Adipocyte (in vitro differentiated cells): ENCODE measurements around the gene THRB.
A peak's percentile ranks its signal among the peaks of the same experiment; 100 is the strongest.

Experiments used
- DNase-seq: peaks from one replicate; pipeline ENCODE4 v3.0.0-alpha.2; 2015; ENCODE audit warnings: low read depth
- H3K27me3 ChIP-seq: replicated peaks from 2 replicates; pipeline ENCODE4 v1.7.0; 2013; ENCODE audit warnings: mild to moderate bottlenecking, low read length, moderate library complexity; ENCODE audit not compliant: control insufficient read depth, insufficient read depth
- H3K36me3 ChIP-seq: 2 replicates; pipeline ENCODE4 v1.7.0; 2013; ENCODE audit warnings: low read length, mild to moderate bottlenecking, moderate library complexity; ENCODE audit not compliant: control insufficient read depth, insufficient read depth, severe bottlenecking
- H3K4me1 ChIP-seq: 2 replicates; pipeline ENCODE4 v1.7.0; 2013; ENCODE audit warnings: mild to moderate bottlenecking, low read length, moderate library complexity; ENCODE audit not compliant: control insufficient read depth, insufficient read depth
- H3K4me3 ChIP-seq: 2 replicates; pipeline ENCODE4 v1.7.0; 2013; ENCODE audit warnings: mild to moderate bottlenecking, low read length, moderate library complexity
- H3K9ac ChIP-seq: 2 replicates; pipeline ENCODE4 v1.7.0; 2013; ENCODE audit warnings: mild to moderate bottlenecking, low read length, moderate library complexity
- H3K9me3 ChIP-seq: 2 replicates; pipeline ENCODE4 v1.7.0; 2013; ENCODE audit warnings: mild to moderate bottlenecking, low read length, moderate library complexity; ENCODE audit not compliant: control insufficient read depth

The THRB gene

DNA sequence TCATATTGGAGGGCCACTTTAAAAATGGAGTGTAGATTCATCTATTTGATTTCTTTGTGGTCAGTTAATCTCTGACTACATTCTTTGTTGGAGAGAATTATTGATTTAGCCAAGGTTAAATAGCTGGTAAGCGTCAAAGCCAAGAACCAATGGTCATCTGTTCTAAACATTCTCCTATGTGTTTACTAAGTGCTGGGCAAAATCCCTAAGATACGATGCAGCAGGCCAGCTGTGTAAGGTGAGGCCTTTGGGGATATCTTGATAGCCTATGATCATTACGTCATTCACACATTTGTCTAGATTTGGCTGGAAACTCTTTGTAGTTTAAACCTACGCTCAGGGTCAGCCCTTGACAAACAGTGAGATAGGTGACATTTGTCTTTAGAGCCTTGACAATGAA, 313.4 kb downstream of the THRB start:
- no peaks in the 10 kb centered on the region for H3K9me3 ChIP-seq
- no peak overlapping the region for H3K4me3 ChIP-seq
- H3K27me3 ChIP-seq: no peaks in the 10 kb centered on the region
- no peak overlapping the region for H3K9ac ChIP-seq
- H3K36me3 ChIP-seq: no peaks in the 10 kb centered on the region
- peaks cover 12% of the 10 kb centered on the region for H3K4me1 ChIP-seq
- no peak for DNase-seq

DNA sequence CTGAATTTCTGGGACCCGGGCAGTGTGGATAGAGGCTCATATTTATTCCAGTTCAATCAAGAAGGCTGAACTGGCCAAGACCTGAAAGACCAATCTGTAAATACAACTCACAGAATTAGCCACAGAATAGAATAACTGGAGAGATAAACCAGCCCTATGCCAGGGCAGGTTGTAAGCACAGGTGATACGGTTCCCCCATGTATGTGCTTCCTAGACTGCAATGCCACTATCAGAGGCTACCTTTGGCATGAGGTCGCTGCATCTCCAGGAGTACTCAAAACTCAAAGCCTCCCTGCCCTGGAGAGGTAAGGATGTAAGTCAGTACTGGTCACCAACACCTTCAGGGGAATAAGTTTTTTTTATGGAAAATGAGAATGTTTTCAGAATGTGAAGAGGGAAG, 314.0 kb downstream of the THRB start:
- no peak for DNase-seq
- Histone ChIP-seq H3K4me1 (peaks cover 12% of the 10 kb centered on the region), H3K36me3 (no peaks in the 10 kb centered on the region), H3K9ac (no peak overlapping the region), H3K4me3 (no peak overlapping the region), H3K27me3 (no peaks in the 10 kb centered on the region), H3K9me3 (no peaks in the 10 kb centered on the region)

DNA sequence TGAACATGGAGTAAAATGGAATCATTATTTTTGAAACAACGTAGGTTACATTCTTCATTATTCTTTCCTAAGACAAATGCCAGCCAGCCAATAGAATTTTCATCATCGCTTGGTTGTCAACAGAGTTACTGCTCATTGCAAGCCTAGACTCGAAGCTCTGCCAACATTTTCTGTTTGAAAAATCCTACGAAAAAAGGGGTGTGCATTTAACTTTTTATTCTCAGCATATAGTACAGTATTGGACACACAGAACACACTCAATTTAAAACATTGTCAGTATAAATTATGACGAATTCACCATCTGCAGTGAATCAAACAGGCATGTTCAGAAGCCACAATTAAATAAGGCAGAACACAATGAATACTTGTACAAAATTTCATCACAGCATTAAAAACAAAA, 317.4 kb downstream of the THRB start:
- peak; percentile 64 for DNase-seq
- Histone ChIP-seq H3K9me3 (no peaks in the 10 kb centered on the region), H3K36me3 (no peaks in the 10 kb centered on the region), H3K4me3 (no peak overlapping the region), H3K4me1 (peaks cover 12% of the 10 kb centered on the region), H3K27me3 (no peaks in the 10 kb centered on the region), H3K9ac (no peak overlapping the region)

DNA sequence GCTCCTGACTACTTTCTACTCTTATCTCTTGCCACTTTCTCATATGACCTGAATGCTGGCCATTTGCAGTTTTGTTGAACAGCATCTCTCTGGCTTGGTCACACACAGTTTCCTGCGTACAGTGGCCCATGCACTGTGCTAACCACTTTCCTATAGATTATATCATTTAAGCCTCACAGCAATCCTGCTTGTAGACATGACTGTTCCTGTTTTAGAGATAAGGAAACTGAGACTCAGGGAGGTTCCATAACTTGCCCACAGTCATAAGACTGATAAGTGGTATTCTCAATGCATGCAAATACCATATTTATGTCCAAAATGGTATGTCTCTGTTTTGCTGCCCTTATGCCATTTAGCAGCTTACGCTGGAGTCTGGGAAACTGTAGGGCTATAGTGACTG, 320.0 kb downstream of the THRB start:
- no peak overlapping the region for H3K9ac ChIP-seq
- no peak overlapping the region for H3K4me3 ChIP-seq
- DNase-seq: no peak
- H3K36me3 ChIP-seq: no peaks in the 10 kb centered on the region
- H3K9me3 ChIP-seq: no peaks in the 10 kb centered on the region
- H3K27me3 ChIP-seq: no peaks in the 10 kb centered on the region
- H3K4me1 ChIP-seq: peaks cover 12% of the 10 kb centered on the region

DNA sequence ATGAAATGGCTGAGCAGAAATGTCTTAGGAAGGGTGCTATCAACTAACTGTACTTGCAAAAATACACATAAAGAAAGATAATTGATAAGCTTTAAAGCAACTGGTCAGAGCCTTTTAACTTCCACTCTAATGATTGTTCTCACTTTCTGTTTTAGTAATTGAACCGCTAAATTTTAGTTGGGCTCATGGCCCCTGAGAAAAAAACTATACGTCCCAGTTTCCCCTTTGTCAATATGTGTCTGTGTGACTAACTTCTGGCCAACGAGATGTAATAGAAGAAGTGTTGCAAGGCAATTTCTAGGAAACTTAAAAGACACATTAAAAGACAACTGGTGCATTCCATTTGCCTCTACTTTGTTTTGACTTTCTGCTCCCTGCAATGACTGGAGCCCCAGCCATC, 325.7 kb downstream of the THRB start:
- H3K9me3 ChIP-seq: no peaks in the 10 kb centered on the region
- DNase-seq: no peak
- H3K27me3 ChIP-seq: no peaks in the 10 kb centered on the region
- H3K4me3 ChIP-seq: no peak overlapping the region
- no peaks in the 10 kb centered on the region for H3K4me1 ChIP-seq
- H3K36me3 ChIP-seq: no peaks in the 10 kb centered on the region
- H3K9ac ChIP-seq: no peak overlapping the region

DNA sequence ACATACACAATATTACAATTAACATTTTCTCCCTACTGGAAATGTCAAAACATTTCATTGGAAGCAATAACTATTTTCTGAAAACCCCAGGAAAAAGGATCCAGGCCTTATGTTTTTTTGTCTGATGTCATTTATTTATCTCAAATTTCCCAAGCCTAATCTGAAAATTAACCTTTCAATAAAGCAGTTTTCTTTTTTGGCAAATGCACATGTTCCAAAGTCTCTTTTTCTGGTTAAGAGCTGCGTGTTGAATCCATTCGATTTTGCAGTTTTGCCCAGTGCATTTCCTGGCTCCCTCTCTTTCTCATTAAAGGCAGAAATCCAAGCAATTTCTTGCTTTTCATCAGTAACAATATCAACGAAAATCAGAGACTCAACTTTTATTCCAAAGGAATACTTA, 327.2 kb downstream of the THRB start:
- no peak overlapping the region for H3K4me3 ChIP-seq
- no peak for DNase-seq

DNA sequence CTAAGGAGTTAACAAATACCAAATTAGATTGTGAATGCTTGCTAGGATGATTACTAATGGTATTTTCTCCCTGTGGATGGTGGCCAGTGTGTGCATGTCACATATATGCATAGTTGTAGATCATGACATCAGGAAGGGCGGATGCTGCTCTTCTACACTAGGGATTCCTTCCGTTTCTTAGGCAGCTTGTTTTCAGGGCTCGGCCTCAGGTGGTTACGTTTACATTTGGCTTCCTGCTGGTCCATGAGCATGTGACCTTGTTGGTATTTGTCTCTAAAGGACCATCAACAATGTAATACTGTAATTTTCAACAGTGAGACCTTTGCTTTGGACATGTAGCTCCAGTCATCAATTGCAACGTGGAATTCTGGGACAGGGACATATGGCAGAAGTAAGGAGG, 328.1 kb downstream of the THRB start:
- Histone ChIP-seq H3K4me1 (peaks cover under 1% of the 10 kb centered on the region), H3K27me3 (no peaks in the 10 kb centered on the region), H3K36me3 (no peaks in the 10 kb centered on the region), H3K9me3 (no peaks in the 10 kb centered on the region), H3K4me3 (no peak overlapping the region), H3K9ac (no peak overlapping the region)
- no peak for DNase-seq

More for the DNA sequence above, 327.2 kb downstream of the THRB start:
- H3K9me3 ChIP-seq: no peaks in the 10 kb centered on the region
- H3K4me1 ChIP-seq: no peaks in the 10 kb centered on the region
- no peaks in the 10 kb centered on the region for H3K36me3 ChIP-seq
- no peak overlapping the region for H3K9ac ChIP-seq
- H3K27me3 ChIP-seq: no peaks in the 10 kb centered on the region

DNA sequence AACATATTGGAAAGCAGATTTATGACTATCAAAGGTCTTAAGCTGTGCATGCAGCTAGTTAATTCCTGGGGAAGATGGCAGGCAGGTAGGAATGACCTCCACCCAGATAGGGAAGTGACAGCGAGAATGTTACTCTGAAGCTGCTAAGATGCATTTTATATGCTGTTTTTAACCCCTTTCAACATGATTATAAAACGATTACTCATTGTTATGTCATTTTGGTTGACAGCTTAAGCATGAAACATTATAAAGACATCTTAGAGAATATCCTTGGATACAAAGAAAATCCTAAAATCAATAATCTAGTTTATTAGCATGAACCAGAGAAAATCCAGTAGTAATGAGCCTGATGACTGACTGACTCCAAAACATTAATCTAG, 329.1 kb downstream of the THRB start:
- no peak for DNase-seq
- Histone ChIP-seq H3K9me3 (no peaks in the 10 kb centered on the region), H3K9ac (no peak overlapping the region)

DNA sequence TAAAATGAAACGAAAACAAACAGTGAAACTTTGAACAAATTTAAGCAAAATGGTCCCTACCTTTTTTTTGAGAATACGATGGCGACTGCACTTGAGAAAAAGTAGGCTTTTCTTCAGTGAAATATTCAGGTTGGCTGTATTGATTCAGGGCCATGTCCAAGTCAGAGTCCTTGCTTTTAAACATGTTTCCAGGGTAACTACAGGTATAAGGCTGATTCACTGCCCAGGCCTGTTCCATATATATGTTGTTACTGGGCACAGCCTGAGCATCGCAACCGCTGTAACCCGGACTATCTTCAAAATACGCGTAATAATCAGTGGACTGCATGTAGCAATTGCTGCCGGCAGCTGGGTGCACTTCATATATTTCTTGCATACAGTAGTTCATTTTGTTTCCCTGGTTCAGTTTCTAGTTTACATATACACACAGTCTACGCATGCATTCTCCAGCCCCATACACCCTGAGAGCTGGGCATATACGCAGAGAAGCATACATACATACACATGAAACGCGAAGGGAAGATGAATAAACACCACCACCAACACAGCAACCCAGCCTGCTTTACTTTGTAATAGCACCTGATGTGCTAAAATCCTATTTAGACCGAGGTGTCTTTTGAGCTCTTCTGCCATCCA, 329.6 kb downstream of the THRB start:
- no peak for DNase-seq
- peaks cover 9% of the 10 kb centered on the region for H3K4me1 ChIP-seq
- H3K27me3 ChIP-seq: no peaks in the 10 kb centered on the region
- H3K9me3 ChIP-seq: no peaks in the 10 kb centered on the region
- H3K36me3 ChIP-seq: no peaks in the 10 kb centered on the region
- no peak overlapping the region for H3K4me3 ChIP-seq
- no peak overlapping the region for H3K9ac ChIP-seq

More for the DNA sequence above, 329.1 kb downstream of the THRB start:
- H3K27me3 ChIP-seq: no peaks in the 10 kb centered on the region
- H3K4me1 ChIP-seq: peaks cover 9% of the 10 kb centered on the region
- H3K4me3 ChIP-seq: no peak overlapping the region
- no peaks in the 10 kb centered on the region for H3K36me3 ChIP-seq

DNA sequence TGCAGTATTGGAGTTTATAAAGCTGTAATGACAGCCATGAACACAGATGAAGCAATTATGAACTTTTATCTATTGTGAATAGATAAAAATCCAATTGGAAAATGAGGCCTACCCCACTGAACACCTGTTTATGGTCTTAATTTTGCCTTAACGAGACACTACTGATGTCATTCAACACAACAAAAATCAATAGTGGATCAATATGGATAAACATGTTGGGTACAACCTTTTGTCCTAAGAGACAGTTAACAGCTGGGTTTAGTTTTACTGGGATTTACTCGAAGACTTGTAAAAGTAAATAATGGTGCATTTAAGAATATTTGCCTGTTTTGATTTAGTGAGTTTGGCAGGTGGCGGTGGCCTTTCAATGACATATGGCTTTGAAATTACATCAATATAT, 331.7 kb downstream of the THRB start:
- Histone ChIP-seq H3K9ac (no peak overlapping the region), H3K9me3 (no peaks in the 10 kb centered on the region), H3K36me3 (no peaks in the 10 kb centered on the region), H3K27me3 (no peaks in the 10 kb centered on the region), H3K4me1 (peaks cover 9% of the 10 kb centered on the region), H3K4me3 (no peak overlapping the region)
- DNase-seq: no peak

DNA sequence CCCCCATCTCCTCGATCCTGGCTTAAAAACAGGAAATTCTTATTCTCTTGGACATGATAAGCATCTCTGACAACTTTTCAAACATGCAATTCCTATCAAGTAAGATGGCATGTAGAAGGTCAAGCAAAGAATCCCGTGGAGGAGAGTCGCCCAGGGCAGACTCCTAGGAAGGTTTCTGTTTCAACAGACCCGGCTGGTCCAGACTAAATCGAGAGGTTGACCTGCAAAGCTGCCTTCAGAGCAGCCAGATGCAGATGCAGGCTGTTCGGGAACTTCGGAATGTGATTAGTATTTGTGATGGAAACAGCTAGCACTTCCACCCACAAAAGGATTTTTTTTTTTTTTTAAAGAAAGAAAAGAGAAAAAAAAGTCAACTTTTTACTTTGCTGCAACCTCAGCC, 332.8 kb downstream of the THRB start:
- DNase-seq: peak; percentile 25
- Histone ChIP-seq H3K9me3 (no peaks in the 10 kb centered on the region), H3K4me3 (no peak overlapping the region), H3K27me3 (no peaks in the 10 kb centered on the region), H3K4me1 (peaks cover 9% of the 10 kb centered on the region), H3K36me3 (no peaks in the 10 kb centered on the region), H3K9ac (no peak overlapping the region)

DNA sequence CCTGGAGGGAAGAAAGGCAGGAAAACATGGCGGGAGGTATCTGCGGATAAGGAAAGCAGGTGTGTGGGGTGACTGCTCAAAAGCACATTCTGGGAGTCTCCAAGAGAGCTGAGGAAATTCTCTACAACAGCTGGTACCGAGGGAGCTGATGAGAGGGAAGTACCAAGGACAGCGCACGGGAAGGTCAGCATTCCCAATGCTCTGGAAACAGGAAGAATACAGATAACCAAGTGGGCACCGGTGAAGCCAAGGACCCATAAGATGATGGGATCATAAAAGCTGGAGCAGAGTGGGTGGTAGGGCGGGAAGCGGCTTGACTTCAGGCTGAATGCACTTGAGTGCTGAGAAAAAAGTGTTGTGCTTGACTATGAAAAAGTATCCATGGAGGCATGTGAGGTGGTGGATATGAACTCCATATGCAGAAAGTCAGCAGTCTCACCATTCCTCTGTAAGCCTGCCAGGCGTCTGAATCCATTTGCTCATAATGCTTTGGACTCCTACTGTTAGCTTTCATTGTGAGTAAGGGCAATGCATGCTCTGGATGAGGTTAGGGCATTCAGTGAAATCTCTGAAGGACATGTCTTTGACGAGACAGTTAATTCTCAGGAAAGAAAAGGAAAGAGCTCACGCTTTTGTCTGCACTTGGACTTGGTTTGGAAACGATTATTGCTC, 334.1 kb downstream of the THRB start:
- H3K4me1 ChIP-seq: peaks cover 9% of the 10 kb centered on the region
- H3K4me3 ChIP-seq: no peak overlapping the region
- H3K9me3 ChIP-seq: no peaks in the 10 kb centered on the region
- H3K27me3 ChIP-seq: no peaks in the 10 kb centered on the region
- DNase-seq: peak; percentile 33
- H3K9ac ChIP-seq: no peak overlapping the region
- H3K36me3 ChIP-seq: no peaks in the 10 kb centered on the region
